Liver (tissue), 9 donors: ENCODE data around the gene MANF. TPM values are rescaled to one million over a fixed set of nuclear protein-coding genes. Genes with fewer than 3 reads are reported as not detected.

Source experiments
- DNase-seq: peaks from one replicate; pipeline ENCODE4 v3.0.0-alpha.2; 2017; ENCODE audit warnings: low spot score
- H3K27ac ChIP-seq, 2 donors: one replicate each; pipeline ENCODE4 v1.7.0; 2013; ENCODE audit warnings: inconsistent platforms in 2 of 2, low read length in 2 of 2, control low read depth in 1 of 2, low read depth in 1 of 2, mild to moderate bottlenecking in 1 of 2
- H3K27me3 ChIP-seq, 4 donors: one replicate each; pipeline versions ENCODE4 v1.6.1 to v1.7.0; 2013; ENCODE audit warnings: low read length in 3 of 4, inconsistent platforms in 1 of 4, mild to moderate bottlenecking in 1 of 4, moderate library complexity in 1 of 4; ENCODE audit not compliant: control insufficient read depth in 4 of 4, insufficient read depth in 4 of 4
- H3K36me3 ChIP-seq, 4 donors: one replicate each; pipeline versions ENCODE4 v1.6.1 to v1.7.0; 2013; ENCODE audit warnings: low read length in 3 of 4, mild to moderate bottlenecking in 3 of 4, low read depth in 1 of 4, moderate library complexity in 1 of 4; ENCODE audit not compliant: control insufficient read depth in 4 of 4, insufficient read depth in 3 of 4
- H3K4me1 ChIP-seq, 4 donors: one replicate each; pipeline versions ENCODE4 v1.6.1 to v1.7.0; 2013; ENCODE audit warnings: low read length in 3 of 4, mild to moderate bottlenecking in 3 of 4, moderate library complexity in 1 of 4; ENCODE audit not compliant: control insufficient read depth in 4 of 4, insufficient read depth in 4 of 4
- H3K4me3 ChIP-seq, 3 donors: one replicate each; pipeline versions ENCODE4 v1.6.1 to v1.7.0; 2013; ENCODE audit warnings: low read length in 3 of 3, control low read depth in 1 of 3, low read depth in 1 of 3, mild to moderate bottlenecking in 1 of 3
- H3K9ac ChIP-seq, 2 donors: one replicate each; pipeline ENCODE4 v1.7.0; 2013; ENCODE audit warnings: low read length in 2 of 2, mild to moderate bottlenecking in 2 of 2, moderate library complexity in 2 of 2, control low read depth in 1 of 2, low read depth in 1 of 2
- H3K9me3 ChIP-seq, 4 donors: one replicate each; pipeline versions ENCODE4 v1.6.1 to v1.7.0; 2013; ENCODE audit warnings: low read length in 3 of 4; ENCODE audit not compliant: control insufficient read depth in 4 of 4
- ATF3 ChIP-seq: IDR thresholded peaks from 2 replicates; pipeline ENCODE4 v1.6.1; 2016; ENCODE audit warnings: antibody characterized with exemption
- CTCF ChIP-seq: fragments of 150-350 bp; IDR thresholded peaks from 2 replicates; pipeline ENCODE4 v1.5.1; 2017; ENCODE audit warnings: improper control_type of control experiment, low read depth, low read length; ENCODE audit not compliant: missing input control
- EGR1 ChIP-seq, 2 donors: IDR thresholded peaks; 2 replicates each; pipeline ENCODE4 v1.6.1; 2016 to 2018; ENCODE audit warnings: antibody characterized with exemption in 2 of 2, low read depth in 2 of 2
- FOXA1 ChIP-seq: IDR thresholded peaks from 2 replicates; pipeline ENCODE4 v1.6.1; 2016; ENCODE audit warnings: antibody characterized with exemption
- FOXA2 ChIP-seq: IDR thresholded peaks from 2 replicates; pipeline ENCODE4 v1.6.1; 2016; ENCODE audit warnings: antibody characterized with exemption
- GABPA ChIP-seq, 2 donors: IDR thresholded peaks in 1 of 2; conservative IDR thresholded peaks in 1 of 2; 2 replicates each; pipeline ENCODE4 v1.6.1; 2016; ENCODE audit warnings: antibody characterized with exemption in 2 of 2, mild to moderate bottlenecking in 1 of 2, moderate library complexity in 1 of 2
- HNF4G ChIP-seq: IDR thresholded peaks from 2 replicates; pipeline ENCODE4 v1.6.1; 2016; ENCODE audit warnings: antibody characterized with exemption
- JUND ChIP-seq, 2 donors: IDR thresholded peaks; 2 replicates each; pipeline ENCODE4 v1.6.1; 2016; ENCODE audit warnings: antibody characterized with exemption in 2 of 2
- NR2F2 ChIP-seq: IDR thresholded peaks from 2 replicates; pipeline ENCODE4 v1.6.1; 2016; ENCODE audit warnings: antibody characterized with exemption
- RAD21 ChIP-seq, 2 donors: IDR thresholded peaks; 2 replicates each; pipeline ENCODE4 v1.6.1; 2016; ENCODE audit warnings: antibody characterized with exemption in 2 of 2, mild to moderate bottlenecking in 2 of 2
- RXRA ChIP-seq, 2 donors: IDR thresholded peaks; 2 replicates each; pipeline ENCODE4 v1.6.1; 2017 to 2018; ENCODE audit warnings: antibody characterized with exemption in 2 of 2, mild to moderate bottlenecking in 1 of 2
- SP1 ChIP-seq: IDR thresholded peaks from 2 replicates; pipeline ENCODE4 v1.6.1; 2018; ENCODE audit warnings: antibody characterized with exemption, mild to moderate bottlenecking
- TAF1 ChIP-seq: conservative IDR thresholded peaks from 2 replicates; pipeline ENCODE4 v1.6.1; 2016; ENCODE audit warnings: antibody characterized with exemption, mild to moderate bottlenecking
- YY1 ChIP-seq: IDR thresholded peaks from 2 replicates; pipeline ENCODE4 v1.6.1; 2016; ENCODE audit warnings: antibody characterized with exemption, mild to moderate bottlenecking
- ZBTB33 ChIP-seq: IDR thresholded peaks from 2 replicates; pipeline ENCODE4 v1.6.1; 2016; ENCODE audit warnings: antibody characterized with exemption
- WGBS: extraction: QIAGEN DNeasy Blood & Tissue Kit; methylation state at CpG from one replicate; pipeline ENCODE4 v1.1.7; 2013; 5-methylcytosine and 5-hydroxymethylcytosine counted together
- polyA plus RNA-seq, 2 donors: library from polyadenylated mRNA; stranded (reverse) in 1 of 2; unstranded in 1 of 2; fragments of 200-250 nt in 1 of 2; fragments of >200 nt in 1 of 2; fragmentation: Nextera tagmentation in 1 of 2; extraction: Ambion mirVana in 1 of 2; gene quantifications; one replicate each; pipeline versions ENCODE4 v1.2.1 to v1.2.3, GENCODE V29; 2013 to 2015
- total RNA-seq, 2 donors: library from RNA; depleted of rRNA; stranded (reverse); fragments of >200 nt; gene quantifications; one replicate each; pipeline ENCODE4 v1.2.3, GENCODE V29; 2014
- TF ChIP-seq, protein P1 (sequence below): IDR thresholded peaks from 2 replicates; pipeline ENCODE4 v1.6.1; 2016; ENCODE audit warnings: antibody characterized with exemption, mild to moderate bottlenecking
- TF ChIP-seq, protein P2 (sequence below): IDR thresholded peaks from 2 replicates; pipeline ENCODE4 v1.6.1; 2016; ENCODE audit warnings: antibody characterized with exemption
- donor health status: healthy.
- donor health status: healthy.
- donor health status: healthy.
- donor health status: healthy.
- donor health status: healthy.

The MANF gene
- total and polyA plus RNA-seq, 4 donors = 28.9 to 116 (median 75.6) TPM

- Histone ChIP-seq H3K4me3 (no peak overlapping the region), H3K9ac (no peak overlapping the region), H3K9me3 (no peaks in the 10 kb centered on the region), H3K27ac (no peak overlapping the region), H3K4me1 (no peaks in the 10 kb centered on the region), H3K36me3 (peaks cover 5 to 43% (median 40%) of the 10 kb centered on the region in 4 donors), H3K27me3 (no peaks in the 10 kb centered on the region)
- TF ChIP-seq FOXA1 = no peak
- TF ChIP-seq CTCF = no peak
- TF ChIP-seq FOXA2 = no peak
- TF ChIP-seq YY1 = no peak
- TF ChIP-seq HNF4G = no peak
- no peak for TF ChIP-seq ZBTB33
- no peak for TF ChIP-seq GABPA (IDR thresholded peaks at IDR 0.05 in 1 of 2, conservative IDR thresholded peaks at IDR 0.05 in 1 of 2)
- no peak for TF ChIP-seq RAD21 (IDR thresholded peaks at IDR 0.05)
- no peak for TF ChIP-seq RXRA (IDR thresholded peaks at IDR 0.05)
- TF ChIP-seq, protein P1, sequence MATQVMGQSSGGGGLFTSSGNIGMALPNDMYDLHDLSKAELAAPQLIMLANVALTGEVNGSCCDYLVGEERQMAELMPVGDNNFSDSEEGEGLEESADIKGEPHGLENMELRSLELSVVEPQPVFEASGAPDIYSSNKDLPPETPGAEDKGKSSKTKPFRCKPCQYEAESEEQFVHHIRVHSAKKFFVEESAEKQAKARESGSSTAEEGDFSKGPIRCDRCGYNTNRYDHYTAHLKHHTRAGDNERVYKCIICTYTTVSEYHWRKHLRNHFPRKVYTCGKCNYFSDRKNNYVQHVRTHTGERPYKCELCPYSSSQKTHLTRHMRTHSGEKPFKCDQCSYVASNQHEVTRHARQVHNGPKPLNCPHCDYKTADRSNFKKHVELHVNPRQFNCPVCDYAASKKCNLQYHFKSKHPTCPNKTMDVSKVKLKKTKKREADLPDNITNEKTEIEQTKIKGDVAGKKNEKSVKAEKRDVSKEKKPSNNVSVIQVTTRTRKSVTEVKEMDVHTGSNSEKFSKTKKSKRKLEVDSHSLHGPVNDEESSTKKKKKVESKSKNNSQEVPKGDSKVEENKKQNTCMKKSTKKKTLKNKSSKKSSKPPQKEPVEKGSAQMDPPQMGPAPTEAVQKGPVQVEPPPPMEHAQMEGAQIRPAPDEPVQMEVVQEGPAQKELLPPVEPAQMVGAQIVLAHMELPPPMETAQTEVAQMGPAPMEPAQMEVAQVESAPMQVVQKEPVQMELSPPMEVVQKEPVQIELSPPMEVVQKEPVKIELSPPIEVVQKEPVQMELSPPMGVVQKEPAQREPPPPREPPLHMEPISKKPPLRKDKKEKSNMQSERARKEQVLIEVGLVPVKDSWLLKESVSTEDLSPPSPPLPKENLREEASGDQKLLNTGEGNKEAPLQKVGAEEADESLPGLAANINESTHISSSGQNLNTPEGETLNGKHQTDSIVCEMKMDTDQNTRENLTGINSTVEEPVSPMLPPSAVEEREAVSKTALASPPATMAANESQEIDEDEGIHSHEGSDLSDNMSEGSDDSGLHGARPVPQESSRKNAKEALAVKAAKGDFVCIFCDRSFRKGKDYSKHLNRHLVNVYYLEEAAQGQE = no peak
- TF ChIP-seq NR2F2 = no peak
- no peak for TF ChIP-seq TAF1
- TF ChIP-seq SP1 = no peak
- TF ChIP-seq, protein P2, sequence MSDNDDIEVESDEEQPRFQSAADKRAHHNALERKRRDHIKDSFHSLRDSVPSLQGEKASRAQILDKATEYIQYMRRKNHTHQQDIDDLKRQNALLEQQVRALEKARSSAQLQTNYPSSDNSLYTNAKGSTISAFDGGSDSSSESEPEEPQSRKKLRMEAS = no peak
- WGBS = 79% methylated on average over 2 of the region's 2 CpGs
- DNase-seq = no peak
Measured at GRCh38 chr3:51408813-51409212, 23.7 kb downstream of the MANF start.

DNA sequence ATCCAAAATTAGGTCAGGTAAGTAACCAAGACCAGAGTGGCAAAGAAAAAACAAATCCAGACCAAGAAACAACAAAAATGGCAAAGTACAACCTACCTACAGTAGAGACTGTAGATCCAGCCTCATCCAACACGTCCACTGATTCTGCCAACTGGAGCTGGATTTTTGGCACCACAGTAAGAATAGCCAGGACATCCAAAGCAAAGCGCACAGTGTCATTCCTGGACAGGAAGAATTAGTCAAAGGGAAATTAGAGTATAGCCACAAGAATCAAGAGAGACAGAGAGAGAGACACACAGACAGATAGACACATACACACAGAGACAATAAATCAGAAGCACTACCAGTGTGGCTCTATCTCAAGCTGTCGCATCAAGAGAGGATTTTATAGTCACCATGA lies 37.1 kb downstream of the MANF start:
- Histone ChIP-seq H3K36me3 (peaks cover 14 to 41% (median 32%) of the 10 kb centered on the region in 4 donors), H3K4me1 (no peaks in the 10 kb centered on the region), H3K4me3 (no peak overlapping the region), H3K9ac (no peak overlapping the region), H3K9me3 (no peaks in the 10 kb centered on the region), H3K27ac (no peak overlapping the region), H3K27me3 (no peaks in the 10 kb centered on the region)
- WGBS = 99% methylated on average over 3 of the region's 3 CpGs
- DNase-seq = no peak
- TF ChIP-seq FOXA2 = no peak
- TF ChIP-seq CTCF = no peak
- TF ChIP-seq RAD21 (IDR thresholded peaks at IDR 0.05) = no peak
- no peak for TF ChIP-seq HNF4G
- TF ChIP-seq, protein P2 = no peak
- TF ChIP-seq SP1 = no peak
- TF ChIP-seq RXRA (IDR thresholded peaks at IDR 0.05) = no peak
- TF ChIP-seq, protein P1 = no peak
- no peak for TF ChIP-seq EGR1 (IDR thresholded peaks at IDR 0.05; ENCODE audit: low read depth in 2 of 2)
- TF ChIP-seq JUND (IDR thresholded peaks at IDR 0.05) = no peak
- TF ChIP-seq YY1 = no peak
- no peak for TF ChIP-seq ATF3
- TF ChIP-seq TAF1 = no peak
